GM12878 (cell line): ENCODE results near the gene SGO1. TPM values are rescaled to one million over a fixed set of nuclear protein-coding genes. Genes with fewer than 3 reads are reported as not detected.

Experiments
- ATAC-seq: fragments of 200-7000 bp; cut with Tn5 transposase; 3 replicates; pipeline ENCODE4 v1.9.1; 2020; ENCODE audit warnings: mild to moderate bottlenecking, moderate library complexity
- BruUV-seq: library from RNA; stranded (reverse); fragments of 400-500 nt; replicated peaks from 2 replicates; lab custom pipeline; 2021; lab: Mats Ljungman, UMichigan
- CTCF ChIA-PET: fragments of 300-600 bp; sonication (Branson Sonifier 250); formaldehyde crosslinking; extraction: SDS; loops from one replicate; lab custom pipeline; 2021; ENCODE audit warnings: inconsistent platforms; lab: Yijun Ruan, JAX
- POLR2A ChIA-PET: fragments of 350-600 bp; formaldehyde crosslinking; extraction: SDS; loops from one replicate; lab custom pipeline; 2021; ENCODE audit warnings: inconsistent platforms; lab: Charles Lee
- RAD21 ChIA-PET: fragments of 300-600 bp; sonication (Branson Sonifier 250); formaldehyde crosslinking; loops from one replicate; lab custom pipeline; 2023; ENCODE audit warnings: antibody characterized with exemption; ENCODE audit not compliant: unreplicated experiment; lab: Charles Lee
- SMC1A ChIA-PET: fragments of 300-600 bp; sonication (Branson Sonifier 250); formaldehyde crosslinking; loops from one replicate; lab custom pipeline; 2023; ENCODE audit not compliant: unreplicated experiment, uncharacterized antibody; lab: Charles Lee
- DNase-seq: peaks from one replicate; pipeline ENCODE4 v3.0.0-alpha.2; 2011; ENCODE audit warnings: low read depth, low spot score
- FAIRE-seq: peaks from 3 replicates; lab custom pipeline; 2011; peaks lifted over from hg19 to GRCh38; lab: Jason Lieb, UNC
- H2AFZ ChIP-seq: 2 replicates; pipeline ENCODE4 v1.6.0; 2011; ENCODE audit warnings: low read depth, low read length, control low read depth; ENCODE audit not compliant: control insufficient read depth
- H3K27ac ChIP-seq: 2 replicates; pipeline ENCODE4 v1.5.1; 2011; ENCODE audit warnings: control low read depth; ENCODE audit not compliant: control insufficient read depth, insufficient read depth
- H3K27me3 ChIP-seq, 2 experiments: replicated peaks in 1 of 2; 2 replicates each; pipeline versions ENCODE4 v1.6.0 to v1.6.1; 2011; ENCODE audit warnings: low read length in 1 of 2; ENCODE audit not compliant: control insufficient read depth in 2 of 2, insufficient read depth in 2 of 2
- H3K36me3 ChIP-seq, 2 experiments: 2 replicates each; pipeline ENCODE4 v1.5.1; 2011; ENCODE audit warnings: low read length in 1 of 2; ENCODE audit not compliant: control insufficient read depth in 2 of 2, insufficient read depth in 2 of 2
- H3K4me1 ChIP-seq: 2 replicates; pipeline ENCODE4 v1.6.1; 2011; ENCODE audit warnings: mild to moderate bottlenecking, low read length, moderate library complexity, mixed read lengths; ENCODE audit not compliant: control insufficient read depth, insufficient read depth
- H3K4me2 ChIP-seq: 2 replicates; pipeline ENCODE4 v1.6.0; 2011; ENCODE audit warnings: control low read depth; ENCODE audit not compliant: control insufficient read depth, insufficient read depth
- H3K4me3 ChIP-seq: fragments of 200-600 bp; sonication (generic); 2 replicates; pipeline ENCODE4 v1.5.1; 2016
- H3K79me2 ChIP-seq: 2 replicates; pipeline ENCODE4 v1.6.0; 2011; ENCODE audit warnings: low read length; ENCODE audit not compliant: control insufficient read depth, insufficient read depth
- H3K9ac ChIP-seq: 2 replicates; pipeline ENCODE4 v1.8.0; 2011; ENCODE audit warnings: low read length, control low read depth, mixed read lengths; ENCODE audit not compliant: control insufficient read depth, insufficient read depth
- H3K9me3 ChIP-seq: replicated peaks from 3 replicates; pipeline ENCODE4 v1.5.1; 2011; ENCODE audit warnings: mild to moderate bottlenecking, low read length; ENCODE audit not compliant: control insufficient read depth, insufficient read depth
- H4K20me1 ChIP-seq: 2 replicates; pipeline ENCODE4 v1.6.0; 2011; ENCODE audit not compliant: control insufficient read depth, insufficient read depth
- CBFB ChIP-seq: IDR thresholded peaks from 2 replicates; pipeline ENCODE4 v1.6.1; 2016; ENCODE audit warnings: antibody characterized with exemption, low read depth
- CBX3 ChIP-seq: fragments of 200-600 bp; sonication (generic); IDR thresholded peaks from 2 replicates; pipeline ENCODE4 v1.6.1; 2016; ENCODE audit warnings: low read depth, borderline replicate concordance
- CBX5 ChIP-seq: sonication (generic); IDR thresholded peaks from 2 replicates; pipeline ENCODE4 v1.6.1; 2016; ENCODE audit warnings: low read depth, moderate library complexity, mild to moderate bottlenecking, inconsistent platforms
- EP300 ChIP-seq, 2 experiments: fragments of 150-350 bp in 1 of 2; IDR thresholded peaks; 2 replicates each; pipeline ENCODE4 v1.6.1; 2011 to 2012; ENCODE audit warnings: low read depth in 2 of 2, low read length in 2 of 2, borderline replicate concordance in 1 of 2, improper control_type of control experiment in 1 of 2, inconsistent platforms in 1 of 2; ENCODE audit not compliant: control insufficient read depth in 1 of 2
- MTA2 ChIP-seq: fragments of 450-650 bp; IDR thresholded peaks from 2 replicates; pipeline ENCODE4 v1.6.1; 2016; ENCODE audit warnings: low read depth, mild to moderate bottlenecking, moderate library complexity
- NR2C1 ChIP-seq: fragments of 450-650 bp; IDR thresholded peaks from 2 replicates; pipeline ENCODE4 v1.6.1; 2017; ENCODE audit warnings: antibody characterized with exemption, mild to moderate bottlenecking, moderate library complexity
- PAX8 ChIP-seq: fragments of 450-650 bp; IDR thresholded peaks from 2 replicates; pipeline ENCODE4 v1.6.1; 2017; ENCODE audit warnings: mild to moderate bottlenecking, moderate library complexity
- POU2F2 ChIP-seq: IDR thresholded peaks from 3 replicates; pipeline ENCODE4 v1.6.1; 2011; ENCODE audit warnings: low read depth, mild to moderate bottlenecking, low read length, borderline replicate concordance
- RB1 ChIP-seq: fragments of 450-650 bp; formaldehyde crosslinking; IDR thresholded peaks from 2 replicates; pipeline ENCODE4 v1.6.1; 2017; ENCODE audit warnings: mild to moderate bottlenecking, borderline replicate concordance
- SKIL ChIP-seq: fragments of 450-650 bp; IDR thresholded peaks from 2 replicates; pipeline ENCODE4 v1.6.1; 2017; ENCODE audit warnings: mild to moderate bottlenecking, low read depth, inconsistent platforms; ENCODE audit not compliant: poor library complexity, severe bottlenecking
- SMAD5 ChIP-seq: IDR thresholded peaks from 2 replicates; pipeline ENCODE4 v1.6.1; 2016; ENCODE audit warnings: antibody characterized with exemption, low read depth
- SREBF1 ChIP-seq: IDR thresholded peaks from 2 replicates; pipeline ENCODE4 v1.6.1; 2012; ENCODE audit warnings: mild to moderate bottlenecking, low read length
- SREBF2 ChIP-seq: IDR thresholded peaks from 2 replicates; pipeline ENCODE4 v1.6.1; 2012; ENCODE audit warnings: mild to moderate bottlenecking, low read length
- STAT3 ChIP-seq: IDR thresholded peaks from 2 replicates; pipeline ENCODE4 v1.6.1; 2011; ENCODE audit warnings: low read depth, low read length, improper control_type of control experiment
- TBL1XR1 ChIP-seq: IDR thresholded peaks from 2 replicates; pipeline ENCODE4 v1.6.1; 2012; ENCODE audit warnings: low read depth, low read length, improper control_type of control experiment
- WRNIP1 ChIP-seq: IDR thresholded peaks from 2 replicates; pipeline ENCODE4 v1.6.1; 2011; ENCODE audit warnings: low read depth, low read length, improper control_type of control experiment, borderline replicate concordance
- ZNF384 ChIP-seq: IDR thresholded peaks from 2 replicates; pipeline ENCODE4 v1.6.1; 2012; ENCODE audit warnings: low read depth, mild to moderate bottlenecking, low read length, improper control_type of control experiment, borderline replicate concordance
- WGBS: methylation state at CpG from one replicate; pipeline ENCODE4 v1.1.6; 2016; ENCODE audit warnings: low lambda C conversion rate; ENCODE audit not compliant: insufficient replicate concordance, insufficient coverage; ENCODE audit errors: missing lambda C conversion rate; 5-methylcytosine and 5-hydroxymethylcytosine counted together
- in situ Hi-C: fragments of 300-500 bp; cut with MboI; formaldehyde crosslinking; loops from 9 replicates; pipeline ENCODE4 v1.14.3; 2018; ENCODE audit warnings: mixed read lengths
- intact Hi-C: fragments of 100-400 bp; cut with micrococcal nuclease; formaldehyde crosslinking; loops from one replicate; pipeline ENCODE4 v1.14.2; 2022; ENCODE audit not compliant: unreplicated experiment
- polyA plus RNA-seq, 11 experiments: library from polyadenylated mRNA; depleted of rRNA in 4 of 11; unstranded in 6 of 11; stranded (reverse) in 5 of 11; fragments of >200 nt; fragmentation: Nextera tagmentation in 4 of 11; fragmentation: Illumina TruSeq in 1 of 11; extraction: Ambion mirVana in 4 of 11; extraction: Trizol in 1 of 11; gene quantifications; 1 replicate in 1 of 11; 2 replicates in 10 of 11; pipeline versions ENCODE4 v1.2.1 to v1.2.3, GENCODE V29; 2011 to 2016; ENCODE audit warnings: inconsistent platforms in 2 of 11, missing spikeins in 2 of 11, low read depth in 1 of 11
- total RNA-seq, 4 experiments: library from RNA; depleted of rRNA in 3 of 4; stranded (reverse); fragments of >200 nt in 3 of 4; fragmentation: Illumina TruSeq in 1 of 4; extraction: Trizol in 1 of 4; gene quantifications; 2 replicates each; pipeline versions ENCODE4 v1.2.1 to v1.2.3, GENCODE V29; 2013 to 2021

Gene SGO1
- total and polyA plus RNA-seq, 10 of the 15 experiments (the other 5 are each of a cell fraction or from before 2014, with no cell fraction given) = 10.9 to 46.2 (median 17.6) TPM

GRCh38 chr3:20141851-20142250 lies 44.2 kb downstream of the SGO1 start:
- no peaks in the 10 kb centered on the region for H3K27me3 ChIP-seq
- TF ChIP-seq EP300 (IDR thresholded peaks at IDR 0.05; ENCODE audit: borderline replicate concordance in 1 of 2, control insufficient read depth in 1 of 2, low read depth in 2 of 2, low read length in 2 of 2) = no peak
- no peak for TF ChIP-seq RB1
- no peak for TF ChIP-seq CBX5
- no peak for TF ChIP-seq SKIL
- TF ChIP-seq MTA2 = no peak
- no peak for TF ChIP-seq CBX3
- TF ChIP-seq SREBF1 = no peak
- no peak for TF ChIP-seq WRNIP1
- TF ChIP-seq POU2F2 = no peak
- no peak for TF ChIP-seq PAX8
- no peak for TF ChIP-seq SMAD5
- TF ChIP-seq ZNF384 = no peak
- no peak for TF ChIP-seq STAT3
- no peak for TF ChIP-seq SREBF2
- TF ChIP-seq TBL1XR1 = no peak
- no peak for TF ChIP-seq CBFB
- TF ChIP-seq NR2C1 = no peak
- WGBS = 96% methylated on average over 7 of the region's 7 CpGs
- H2AFZ ChIP-seq = no peak overlapping the region
- SMC1A ChIA-PET = interaction anchor here (0.8 kb wide), 1 partner anchor 46 kb away, joined by 5 read pairs; no protein-coding TSS in a partner anchor
- ATAC-seq (no peak), FAIRE-seq (no peak), DNase-seq (no peak)
- RAD21 ChIA-PET = no interaction called here
- no peaks in the 10 kb centered on the region for H3K79me2 ChIP-seq
- intact Hi-C loops = no loop called here
- no peak overlapping the region for H3K9ac ChIP-seq
- no TSS peak for BruUV-seq
- H4K20me1 ChIP-seq = no peaks in the 10 kb centered on the region
- CTCF ChIA-PET = interaction anchor here (0.6 kb wide), 1 partner anchor 22 kb away, joined by 3 read pairs; no protein-coding TSS in a partner anchor
- in situ Hi-C loops = no loop called here
- POLR2A ChIA-PET = no interaction called here
- H3K27ac ChIP-seq = no peak overlapping the region
- H3K4me3 ChIP-seq = no peak overlapping the region
- no peaks in the 10 kb centered on the region for H3K4me1 ChIP-seq
- H3K9me3 ChIP-seq = no peaks in the 10 kb centered on the region
- H3K36me3 ChIP-seq = peaks cover 0 to 4% of the 10 kb centered on the region in 2 experiments; a peak in 3 of 4 replicates
- no peak overlapping the region for H3K4me2 ChIP-seq
